ENCODE measurements around the gene MRPS18A. TPM values are rescaled to one million over a fixed set of nuclear protein-coding genes. Genes with fewer than 3 reads are reported as not detected.

MRPS18A gene
- total RNA-seq, 4 donors from 2014 or later, result 43.7 to 57.4 (median 51.4) TPM

- TF ChIP-seq CTCF (IDR thresholded peaks at IDR 0.05) (no peak), POLR2A (IDR thresholded peaks at IDR 0.05) (no peak)
- no CpG with 5 or more reads among the region's 3 CpGs for WGBS, 2 donors
Observed at GRCh38 chr6:43734294-43734665, 46.7 kb upstream of the MRPS18A start.

DNA sequence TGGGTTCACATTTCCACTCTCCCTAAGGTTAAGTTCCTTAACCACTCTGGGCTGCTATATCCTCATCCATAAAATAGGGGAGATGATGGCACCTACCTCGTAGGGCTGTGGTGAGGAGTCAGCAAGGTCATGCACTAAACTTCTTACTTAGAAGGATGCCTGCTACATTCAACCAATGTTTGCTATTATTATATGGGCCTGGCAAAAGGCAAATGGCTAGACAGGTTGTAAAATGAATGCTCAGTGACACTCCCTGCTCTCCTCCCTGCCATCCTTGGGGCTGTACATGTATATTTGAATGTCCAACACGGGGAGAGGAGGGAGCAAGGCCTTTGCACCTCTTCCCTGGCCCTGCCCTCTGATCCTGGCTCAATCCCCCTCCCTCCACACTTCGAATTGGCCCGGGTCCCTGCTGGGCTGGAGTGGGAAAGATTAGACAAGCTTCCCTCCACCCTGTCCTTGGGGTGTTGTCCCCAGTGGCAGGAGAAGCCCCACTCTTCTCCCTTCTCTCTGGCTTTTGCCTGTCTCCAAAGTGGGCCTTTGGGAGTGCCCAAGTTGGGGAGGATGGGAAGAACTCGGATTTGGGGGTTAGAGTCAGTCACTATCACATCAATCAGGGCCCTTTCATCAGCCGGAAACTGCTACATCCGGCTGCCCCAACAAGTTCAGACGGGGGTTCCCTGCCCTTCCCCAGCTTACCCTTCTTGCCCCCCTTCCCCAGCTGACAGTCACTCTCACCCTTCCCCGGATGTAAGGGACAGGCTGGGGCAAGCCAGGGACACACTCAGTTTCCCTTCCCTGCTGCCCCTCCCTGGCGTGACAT, 46.1 kb upstream of the MRPS18A start:
- H3K27me3 ChIP-seq, result no peaks in the 10 kb centered on the region
- H3K36me3 ChIP-seq, result no peaks in the 10 kb centered on the region
- WGBS, 2 donors, result 12 to 33% methylated on average over 8 to 10 of the region's 10 CpGs
- intact Hi-C loops (cut with DNase I), result no loop called here
- H3K9me3 ChIP-seq, result peaks cover 0 to 20% (median 9%) of the 10 kb centered on the region in 3 donors
- TF ChIP-seq POLR2A (IDR thresholded peaks at IDR 0.05), result no peak
- TF ChIP-seq CTCF (IDR thresholded peaks at IDR 0.05), result no peak
- no peak overlapping the region for H3K4me3 ChIP-seq
- H3K27ac ChIP-seq, result no peak overlapping the region
- DNase-seq, result no peak
- peaks cover 7 to 16% (median 9%) of the 10 kb centered on the region in 3 donors for H3K4me1 ChIP-seq

More at GRCh38 chr6:43734294-43734665, 46.7 kb upstream of the MRPS18A start:
- no peak overlapping the region for H3K27ac ChIP-seq
- no peaks in the 10 kb centered on the region for H3K27me3 ChIP-seq
- peaks cover 0 to 20% (median 9%) of the 10 kb centered on the region in 3 donors for H3K9me3 ChIP-seq
- H3K4me1 ChIP-seq, result peaks cover 7 to 13% (median 9%) of the 10 kb centered on the region in 3 donors
- no peak for DNase-seq
- H3K4me3 ChIP-seq, result no peak overlapping the region
- intact Hi-C loops (cut with DNase I), result no loop called here
- H3K36me3 ChIP-seq, result no peaks in the 10 kb centered on the region

- Histone ChIP-seq H3K27me3 (no peaks in the 10 kb centered on the region), H3K4me3 (no peak overlapping the region), H3K27ac (no peak overlapping the region), H3K36me3 (no peaks in the 10 kb centered on the region), H3K9me3 (peaks cover 0 to 20% (median 9%) of the 10 kb centered on the region in 3 donors), H3K4me1 (peaks cover 7 to 21% (median 9%) of the 10 kb centered on the region in 3 donors)
- no peak for DNase-seq
- intact Hi-C loops (cut with DNase I), result no loop called here
- no peak for TF ChIP-seq CTCF (IDR thresholded peaks at IDR 0.05)
- no peak for TF ChIP-seq POLR2A (IDR thresholded peaks at IDR 0.05)
Observed at GRCh38 chr6:43730634-43731033, 43.0 kb upstream of the MRPS18A start.

- intact Hi-C loops (cut with DNase I), result no loop called here
- Histone ChIP-seq H3K27ac (no peak overlapping the region), H3K4me3 (no peak overlapping the region), H3K36me3 (no peaks in the 10 kb centered on the region), H3K27me3 (no peaks in the 10 kb centered on the region), H3K9me3 (peaks cover 0 to 20% (median 9%) of the 10 kb centered on the region in 3 donors), H3K4me1 (peaks cover 17 to 32% (median 20%) of the 10 kb centered on the region in 3 donors)
- TF ChIP-seq CTCF (IDR thresholded peaks at IDR 0.05) (no peak), POLR2A (IDR thresholded peaks at IDR 0.05) (no peak)
- DNase-seq, result no peak
- 87 to 92% methylated on average over 6 of the region's 6 CpGs for WGBS, 2 donors
Observed at GRCh38 chr6:43729537-43729936, 41.9 kb upstream of the MRPS18A start.

GRCh38 chr6:43728586-43728985, 41.0 kb upstream of the MRPS18A start:
- Histone ChIP-seq H3K27ac (no peak overlapping the region), H3K27me3 (no peaks in the 10 kb centered on the region), H3K36me3 (no peaks in the 10 kb centered on the region), H3K4me1 (peaks cover 13 to 32% (median 17%) of the 10 kb centered on the region in 3 donors), H3K9me3 (peaks cover 0 to 20% (median 9%) of the 10 kb centered on the region in 3 donors), H3K4me3 (no peak overlapping the region)
- 24 to 71% methylated on average over 2 of the region's 2 CpGs for WGBS, 2 donors
- intact Hi-C loops (cut with DNase I), result no loop called here
- TF ChIP-seq POLR2A (IDR thresholded peaks at IDR 0.05) (no peak), CTCF (IDR thresholded peaks at IDR 0.05) (no peak)
- no peak for DNase-seq

All from esophagus squamous epithelium (tissue), 5 donors.